H1 (cell line): ENCODE data around the gene PLXND1. TPM values are rescaled to one million over a fixed set of nuclear protein-coding genes. Genes with fewer than 3 reads are reported as not detected.

Experiments used
- CTCF ChIA-PET: fragments of 300-600 bp; sonication (Branson Sonifier 250); formaldehyde crosslinking; loops from one replicate; lab custom pipeline; 2021; ENCODE audit not compliant: partially characterized antibody; lab: Charles Lee
- POLR2A ChIA-PET: fragments of 300-600 bp; sonication (Branson Sonifier 250); formaldehyde crosslinking; loops from one replicate; lab custom pipeline; 2021; ENCODE audit warnings: inconsistent platforms; ENCODE audit not compliant: partially characterized antibody; lab: Charles Lee
- DNase-seq, 2 experiments: peaks; one replicate each; pipeline versions ENCODE4 v3.0.0 to v3.0.0-alpha.2; 2010 to 2022; ENCODE audit warnings: low spot score in 2 of 2, low read depth in 1 of 2, mixed read lengths in 1 of 2
- FAIRE-seq: peaks from 2 replicates; lab custom pipeline; 2011; peaks lifted over from hg19 to GRCh38; lab: Jason Lieb, UNC
- H2AFZ ChIP-seq: 2 replicates; pipeline ENCODE4 v1.8.1; 2012; ENCODE audit warnings: low read length, inconsistent platforms
- H2AK5ac ChIP-seq: 2 replicates; pipeline ENCODE4 v1.6.1; 2013; ENCODE audit warnings: low read depth, low read length
- H2BK120ac ChIP-seq: replicated peaks from 2 replicates; pipeline ENCODE3; 2013; ENCODE audit warnings: low read depth, low read length, inconsistent platforms
- H2BK12ac ChIP-seq: 2 replicates; pipeline ENCODE4 v1.6.1; 2013; ENCODE audit warnings: low read depth, low read length
- H2BK15ac ChIP-seq: 2 replicates; pipeline ENCODE4 v1.6.1; 2013; ENCODE audit warnings: low read length
- H2BK20ac ChIP-seq: 2 replicates; pipeline ENCODE4 v1.6.1; 2013; ENCODE audit warnings: low read length
- H2BK5ac ChIP-seq: 2 replicates; pipeline ENCODE4 v1.6.1; 2013; ENCODE audit warnings: low read depth, low read length
- H3K14ac ChIP-seq: 2 replicates; pipeline ENCODE4 v1.6.1; 2013; ENCODE audit warnings: inconsistent platforms; ENCODE audit not compliant: insufficient read length
- H3K18ac ChIP-seq: 2 replicates; pipeline ENCODE4 v1.6.1; 2013; ENCODE audit warnings: low read length; ENCODE audit errors: extremely low read depth
- H3K23ac ChIP-seq: 2 replicates; pipeline ENCODE4 v1.6.1; 2013; ENCODE audit warnings: inconsistent platforms; ENCODE audit not compliant: insufficient read length
- H3K23me2 ChIP-seq: 2 replicates; pipeline ENCODE4 v1.6.1; 2013; ENCODE audit warnings: low read depth, low read length
- H3K27ac ChIP-seq: 2 replicates; pipeline ENCODE4 v1.6.1; 2011; ENCODE audit warnings: low read depth, low read length, inconsistent platforms
- H3K27me3 ChIP-seq, 4 experiments: replicated peaks in 1 of 4; 1 replicate in 1 of 4; 2 replicates in 3 of 4; pipeline versions ENCODE4 v1.6.1 to v1.8.1; 2011 to 2013; ENCODE audit warnings: low read length in 3 of 4, mild to moderate bottlenecking in 3 of 4, inconsistent platforms in 2 of 4, mixed read lengths in 2 of 4, moderate library complexity in 1 of 4; ENCODE audit not compliant: control insufficient read depth in 3 of 4, insufficient read depth in 3 of 4; ENCODE audit errors: extremely low read depth in 1 of 4
- H3K36me3 ChIP-seq, 4 experiments: 2 replicates each; pipeline versions ENCODE4 v1.6.1 to v1.8.1; 2011 to 2013; ENCODE audit warnings: mild to moderate bottlenecking in 4 of 4, low read length in 3 of 4, moderate library complexity in 2 of 4, control low read depth in 1 of 4, inconsistent platforms in 1 of 4; ENCODE audit not compliant: insufficient read depth in 4 of 4, control insufficient read depth in 2 of 4
- H3K4ac ChIP-seq: replicated peaks from 2 replicates; pipeline ENCODE3; 2013; ENCODE audit warnings: low read length, low read depth, mixed read lengths, inconsistent platforms; ENCODE audit not compliant: insufficient read length
- H3K4me1 ChIP-seq, 4 experiments: replicated peaks in 1 of 4; 1 replicate in 1 of 4; 2 replicates in 3 of 4; pipeline versions ENCODE4 v1.6.1 to v1.8.1; 2011 to 2013; ENCODE audit warnings: low read length in 3 of 4, inconsistent platforms in 2 of 4, mixed read lengths in 1 of 4; ENCODE audit not compliant: insufficient read depth in 4 of 4, control insufficient read depth in 3 of 4
- H3K4me2 ChIP-seq, 2 experiments: 2 replicates each; pipeline versions ENCODE4 v1.6.1 to v1.8.1; 2011 to 2013; ENCODE audit warnings: low read depth in 2 of 2, low read length in 2 of 2, control low read depth in 1 of 2, inconsistent platforms in 1 of 2, mild to moderate bottlenecking in 1 of 2; ENCODE audit not compliant: insufficient read depth in 1 of 2
- H3K4me3 ChIP-seq, 4 experiments: fragments of 200-600, 300-600 bp in 1 of 4; sonication (generic), shearing (Covaris generic), sonication (Bioruptor Twin) in 1 of 4; 2 replicates each; pipeline versions ENCODE4 v1.5.1 to v1.8.1; 2011 to 2016; ENCODE audit warnings: low read length in 4 of 4, low read depth in 3 of 4, control low read depth in 2 of 4, inconsistent platforms in 2 of 4, mild to moderate bottlenecking in 2 of 4, mixed read lengths in 1 of 4, moderate library complexity in 1 of 4; ENCODE audit not compliant: insufficient read depth in 2 of 4; ENCODE audit errors: extremely low read depth in 1 of 4
- H3K56ac ChIP-seq: replicated peaks from 2 replicates; pipeline ENCODE3; 2013; ENCODE audit warnings: low read depth, mild to moderate bottlenecking, mixed read lengths, low read length, inconsistent platforms; ENCODE audit not compliant: insufficient read length
- H3K79me1 ChIP-seq: 2 replicates; pipeline ENCODE4 v1.6.1; 2013; ENCODE audit warnings: low read depth, low read length, control low read depth
- H3K79me2 ChIP-seq, 2 experiments: 2 replicates each; pipeline versions ENCODE4 v1.6.1 to v1.8.1; 2012 to 2013; ENCODE audit warnings: low read length in 2 of 2, mild to moderate bottlenecking in 2 of 2, inconsistent platforms in 1 of 2; ENCODE audit not compliant: insufficient read depth in 2 of 2, control insufficient read depth in 1 of 2
- H3K9ac ChIP-seq, 4 experiments: replicated peaks in 1 of 4; 1 replicate in 1 of 4; 2 replicates in 3 of 4; pipeline versions ENCODE4 v1.6.1 to v1.8.1; 2011 to 2013; ENCODE audit warnings: low read depth in 3 of 4, low read length in 3 of 4, control low read depth in 2 of 4, mild to moderate bottlenecking in 2 of 4, moderate library complexity in 2 of 4, inconsistent platforms in 1 of 4; ENCODE audit errors: extremely low read depth in 1 of 4
- H3K9me3 ChIP-seq, 2 experiments: 2 replicates each; pipeline versions ENCODE4 v1.6.1 to v1.8.1; 2012 to 2013; ENCODE audit warnings: mild to moderate bottlenecking in 2 of 2, moderate library complexity in 2 of 2, control low read depth in 1 of 2, inconsistent platforms in 1 of 2, low read depth in 1 of 2, low read length in 1 of 2, mixed read lengths in 1 of 2; ENCODE audit not compliant: insufficient read depth in 2 of 2
- H4K20me1 ChIP-seq, 2 experiments: replicated peaks in 1 of 2; 2 replicates each; pipeline versions ENCODE3 to v1.8.1; 2011 to 2013; ENCODE audit warnings: inconsistent platforms in 2 of 2, low read length in 2 of 2, mild to moderate bottlenecking in 1 of 2; ENCODE audit not compliant: insufficient read depth in 2 of 2, control insufficient read depth in 1 of 2
- H4K5ac ChIP-seq: 2 replicates; pipeline ENCODE4 v1.6.1; 2013; ENCODE audit warnings: low read length, low read depth, mixed read lengths, inconsistent platforms; ENCODE audit not compliant: insufficient read length
- H4K8ac ChIP-seq: 2 replicates; pipeline ENCODE4 v1.8.0; 2013; ENCODE audit warnings: mild to moderate bottlenecking, moderate library complexity, low read length, inconsistent platforms; ENCODE audit not compliant: insufficient read depth; ENCODE audit errors: extremely low read depth
- H4K91ac ChIP-seq: replicated peaks from 2 replicates; pipeline ENCODE3; 2013; ENCODE audit warnings: low read length, mixed read lengths, inconsistent platforms; ENCODE audit not compliant: insufficient read length
- CHD1 ChIP-seq: IDR thresholded peaks from 2 replicates; pipeline ENCODE4 v1.6.1; 2012; ENCODE audit warnings: low read depth, low read length, improper control_type of control experiment
- FOSL1 ChIP-seq: IDR thresholded peaks from 2 replicates; pipeline ENCODE4 v1.6.1; 2011; ENCODE audit warnings: mild to moderate bottlenecking, low read depth, low read length, moderate library complexity; ENCODE audit not compliant: insufficient read depth
- SP2 ChIP-seq: IDR thresholded peaks from 2 replicates; pipeline ENCODE4 v1.6.1; 2012; ENCODE audit warnings: mild to moderate bottlenecking, low read length, inconsistent platforms
- SP4 ChIP-seq: IDR thresholded peaks from 2 replicates; pipeline ENCODE4 v1.6.1; 2012; ENCODE audit warnings: low read length, inconsistent platforms
- TCF12 ChIP-seq: IDR thresholded peaks from 2 replicates; pipeline ENCODE4 v1.6.1; 2011; ENCODE audit warnings: low read depth, mild to moderate bottlenecking, low read length
- TEAD4 ChIP-seq: IDR thresholded peaks from 2 replicates; pipeline ENCODE4 v1.6.1; 2012; ENCODE audit warnings: low read depth, low read length, inconsistent platforms, mixed read lengths
- WGBS, 2 experiments: shearing (Covaris generic) in 1 of 2; methylation state at CpG; one replicate each; pipeline versions ENCODE4 v1.1.6 to v1.1.7; 2013 to 2015; ENCODE audit warnings: low lambda C conversion rate in 2 of 2, mixed read lengths in 2 of 2, inconsistent platforms in 1 of 2, low coverage in 1 of 2, missing lambda C conversion rate in 1 of 2; ENCODE audit not compliant: insufficient replicate concordance in 2 of 2, insufficient coverage in 1 of 2, insufficient read length in 1 of 2; ENCODE audit errors: extremely low coverage in 1 of 2, missing lambda C conversion rate in 1 of 2; 5-methylcytosine and 5-hydroxymethylcytosine counted together
- polyA plus RNA-seq, 7 experiments: library from polyadenylated mRNA; depleted of rRNA in 3 of 7; stranded (reverse) in 5 of 7; unstranded in 2 of 7; fragments of >200 nt in 5 of 7; fragments of 200-250 nt in 2 of 7; gene quantifications; 1 replicate in 5 of 7; 2 replicates in 1 of 7; 4 replicates in 1 of 7; pipeline versions ENCODE4 v1.2.1 to v1.2.3, GENCODE V29; 2011 to 2013; ENCODE audit warnings: missing spikeins in 2 of 7, mixed read lengths in 2 of 7
- total RNA-seq: library from RNA; stranded (reverse); fragmentation: NEBNext Ultra II Directional; extraction: Animal tissue kit (Norgen Biotek cat#: 25700); gene quantifications from 2 replicates; pipeline ENCODE4 v1.2.1, GENCODE V29; 2021
- TF ChIP-seq, protein P1 (sequence below): IDR thresholded peaks from 2 replicates; pipeline ENCODE4 v1.6.1; 2011; ENCODE audit warnings: low read depth, mild to moderate bottlenecking, low read length; ENCODE audit not compliant: insufficient read depth

PLXND1 gene
- total and polyA plus RNA-seq, 2 of the 8 experiments (the other 6 are each of a cell fraction or from before 2014, with no cell fraction given): 17.7 to 66.4 TPM

DNA sequence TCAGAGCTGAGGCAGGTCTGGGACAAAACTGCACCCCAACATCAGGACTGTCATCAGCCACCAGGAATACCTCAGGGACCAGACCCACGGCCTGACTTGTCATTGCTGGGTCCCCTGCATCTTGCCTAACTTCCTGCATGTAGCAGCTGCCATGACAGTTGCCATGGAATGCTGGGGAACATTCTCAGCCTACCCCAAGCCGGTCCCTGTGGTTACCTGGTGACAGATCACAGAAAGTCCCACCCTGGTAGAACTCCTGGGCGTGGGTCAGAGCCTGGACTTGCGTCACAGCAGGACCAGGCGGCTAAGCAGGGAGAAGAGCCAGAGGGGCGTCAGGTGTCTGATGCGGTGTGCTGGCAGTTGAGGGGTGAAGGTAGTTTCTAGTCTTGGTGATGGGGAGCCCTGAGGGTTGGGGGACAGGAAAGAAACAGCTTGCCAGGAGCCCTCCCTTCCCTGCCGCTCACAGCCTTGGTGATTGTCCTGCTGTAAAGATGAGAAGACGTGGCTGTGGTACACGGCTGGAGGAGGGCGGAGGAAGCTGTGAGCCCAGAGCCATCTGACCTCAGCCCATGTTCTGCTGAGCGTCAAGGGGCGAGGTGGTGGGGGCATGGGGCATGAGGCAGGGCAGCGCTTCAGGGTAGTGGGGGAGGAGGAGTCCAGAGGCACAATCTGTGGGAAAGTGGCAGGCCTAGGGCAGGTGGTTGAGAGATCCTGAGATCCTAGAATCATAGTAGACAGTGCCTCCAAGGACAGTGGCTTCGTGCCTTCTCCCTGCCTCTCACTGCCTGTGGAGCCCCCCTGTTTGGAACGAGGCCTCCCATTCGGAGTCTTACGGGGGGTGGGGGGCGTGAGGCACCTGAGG lies 58.1 kb downstream of the PLXND1 start:
- Histone ChIP-seq H3K79me2 (no peaks in the 10 kb centered on the region), H3K56ac (no peak overlapping the region), H3K18ac (no peak overlapping the region), H3K27me3 (no peaks in the 10 kb centered on the region), H4K91ac (peak overlapping the region; percentile 56), H3K4ac (no peak overlapping the region), H3K79me1 (no peaks in the 10 kb centered on the region), H3K9me3 (no peaks in the 10 kb centered on the region), H2AK5ac (no peak overlapping the region), H2BK12ac (no peak overlapping the region), H3K4me3 (no peak overlapping the region), H4K5ac (no peak overlapping the region), H3K4me2 (no peak overlapping the region), H3K23me2 (no peaks in the 10 kb centered on the region; the same call in 1 of the 2 replicates), H2BK20ac (no peak overlapping the region), H4K20me1 (no peaks in the 10 kb centered on the region), H3K36me3 (no peaks in the 10 kb centered on the region), H3K4me1 (peaks cover 3 to 17% (median 7%) of the 10 kb centered on the region in 4 experiments), H2AFZ (no peak overlapping the region), H3K23ac (no peak overlapping the region), H3K27ac (no peak overlapping the region), H2BK120ac (no peak overlapping the region), H3K14ac (no peak overlapping the region), H2BK5ac (no peak overlapping the region), H4K8ac (no peak overlapping the region), H3K9ac (no peak overlapping the region), H2BK15ac (peak overlapping the region; percentile 10; the same call in 1 of the 2 replicates)
- FAIRE-seq (no peak), DNase-seq (no peak)
- TF ChIP-seq FOSL1 (no peak), SP4 (no peak), TEAD4 (no peak), TCF12 (no peak), CHD1 (no peak), SP2 (no peak)
- TF ChIP-seq, protein P1, sequence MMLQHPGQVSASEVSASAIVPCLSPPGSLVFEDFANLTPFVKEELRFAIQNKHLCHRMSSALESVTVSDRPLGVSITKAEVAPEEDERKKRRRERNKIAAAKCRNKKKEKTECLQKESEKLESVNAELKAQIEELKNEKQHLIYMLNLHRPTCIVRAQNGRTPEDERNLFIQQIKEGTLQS: no peak
- POLR2A ChIA-PET: no interaction called here
- CTCF ChIA-PET: interaction anchor here (1.5 to 1.6 kb wide), 4 partner anchors 8 to 58 kb away, joined by 3 to 4 read pairs (median 4); no protein-coding TSS in a partner anchor
- 88% methylated on average over 15 of the region's 19 CpGs; no CpG with 5 or more reads in 1 of the 2 experiments for WGBS, 2 experiments
